CD4-positive, alpha-beta memory T cell (primary cell): Measurements from ENCODE around the gene PRDM4. TPM values are rescaled to one million over a fixed set of nuclear protein-coding genes. Genes with fewer than 3 reads are reported as not detected.

Experiments used
- CTCF ChIA-PET: fragments of 350-600 bp; sonication (Branson Sonifier 250); formaldehyde crosslinking; loops from one replicate; lab custom pipeline; 2021; ENCODE audit warnings: inconsistent platforms; ENCODE audit not compliant: partially characterized antibody; lab: Charles Lee
- POLR2A ChIA-PET: fragments of 350-600 bp; sonication (Branson Sonifier 250); formaldehyde crosslinking; loops from one replicate; lab custom pipeline; 2021; ENCODE audit not compliant: partially characterized antibody; lab: Charles Lee
- DNase-seq, 5 donors: peaks; one replicate each; pipeline versions ENCODE4 v3.0.0 to v3.0.0-alpha.2; 2020 to 2022; ENCODE audit warnings: mixed read lengths in 1 of 5
- H3K27ac ChIP-seq: one replicate; pipeline ENCODE4 v1.7.0; 2013; ENCODE audit warnings: low read depth, low read length
- H3K27me3 ChIP-seq: 2 replicates; pipeline ENCODE4 v1.7.0; 2013; ENCODE audit warnings: mild to moderate bottlenecking, low read length, moderate library complexity; ENCODE audit not compliant: insufficient read depth
- H3K36me3 ChIP-seq: 2 replicates; pipeline ENCODE4 v1.7.0; 2013; ENCODE audit warnings: mild to moderate bottlenecking, low read length, moderate library complexity; ENCODE audit not compliant: insufficient read depth
- H3K4me1 ChIP-seq: 2 replicates; pipeline ENCODE4 v1.7.0; 2013; ENCODE audit warnings: mild to moderate bottlenecking, low read length, moderate library complexity; ENCODE audit not compliant: insufficient read depth
- H3K4me3 ChIP-seq, 2 donors: one replicate each; pipeline ENCODE4 v1.7.0; 2013; ENCODE audit warnings: low read length in 2 of 2, mild to moderate bottlenecking in 1 of 2
- H3K9me3 ChIP-seq, 2 donors: one replicate each; pipeline ENCODE4 v1.7.0; 2013; ENCODE audit warnings: low read length in 2 of 2, control low read depth in 1 of 2; ENCODE audit not compliant: control insufficient read depth in 1 of 2
- H3K27ac Mint-ChIP-seq, 7 donors: one replicate each; pipeline ENCODE4 v1.8.0; 2020 to 2021; ENCODE audit warnings: mixed read lengths in 7 of 7, mild to moderate bottlenecking in 6 of 7, inconsistent platforms in 3 of 7, moderate library complexity in 3 of 7
- H3K27me3 Mint-ChIP-seq, 2 donors: one replicate each; pipeline ENCODE4 v1.8.0; 2020 to 2021; ENCODE audit warnings: mixed read lengths in 2 of 2
- H3K36me3 Mint-ChIP-seq, 2 donors: one replicate each; pipeline ENCODE4 v1.8.0; 2020 to 2021; ENCODE audit warnings: mixed read lengths in 2 of 2, inconsistent platforms in 1 of 2, mild to moderate bottlenecking in 1 of 2
- H3K4me1 Mint-ChIP-seq, 4 donors: one replicate each; pipeline ENCODE4 v1.8.0; 2020 to 2021; ENCODE audit warnings: mixed read lengths in 4 of 4, mild to moderate bottlenecking in 1 of 4
- H3K4me3 Mint-ChIP-seq, 8 donors: one replicate each; pipeline ENCODE4 v1.8.0; 2020 to 2021; ENCODE audit warnings: mixed read lengths in 8 of 8, mild to moderate bottlenecking in 7 of 8, moderate library complexity in 6 of 8, inconsistent platforms in 3 of 8
- H3K9me3 Mint-ChIP-seq, 8 donors: one replicate each; pipeline ENCODE4 v1.8.0; 2020 to 2021; ENCODE audit warnings: mixed read lengths in 8 of 8, mild to moderate bottlenecking in 5 of 8, inconsistent platforms in 3 of 8, moderate library complexity in 1 of 8
- intact Hi-C: fragments of 100-400 bp; cut with micrococcal nuclease; formaldehyde crosslinking; loops from one replicate; pipeline ENCODE4 v1.15.1; 2023
- polyA plus RNA-seq, 2 donors: library from polyadenylated mRNA; unstranded; fragments of 300-500 nt; fragmentation: Illumina TruSeq; gene quantifications; one replicate each; pipeline ENCODE4 v1.2.3, GENCODE V29; 2021
- total RNA-seq, 2 experiments: library from RNA; stranded (reverse); gene quantifications; one replicate each; pipeline ENCODE4 v1.2.3, GENCODE V29; 2021

Gene PRDM4
- total and polyA plus RNA-seq, 4 experiments from 2014 or later = 12.2 to 38.3 (median 28.0) TPM

DNA sequence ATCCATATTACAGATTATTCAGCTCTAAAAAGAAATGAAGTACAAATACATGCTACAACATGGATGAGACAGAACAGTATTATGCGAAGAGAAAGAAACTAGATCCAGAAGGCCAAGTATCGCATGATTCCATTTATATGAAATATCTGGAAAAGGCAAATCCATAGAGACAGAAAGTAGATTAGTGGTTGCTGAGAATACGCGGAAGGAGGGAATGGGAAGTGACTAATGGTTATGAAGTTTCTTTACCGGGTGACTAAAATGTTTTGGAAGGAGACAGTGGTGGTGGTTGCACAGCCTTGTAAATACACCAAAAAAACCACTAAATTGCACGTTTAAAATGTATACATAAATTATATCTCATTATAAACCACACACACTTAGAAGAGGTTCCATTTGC lies 12.5 kb downstream of the PRDM4 start:
- Histone ChIP-seq H3K9me3 (no peaks in the 10 kb centered on the region), H3K4me3 (no peak overlapping the region), H3K27ac (no peak overlapping the region), H3K4me1 (peaks cover 13% of the 10 kb centered on the region), H3K36me3 (peaks cover 60% of the 10 kb centered on the region), H3K27me3 (no peaks in the 10 kb centered on the region)
- peaks cover 28 to 50% of the 10 kb centered on the region in 2 donors for H3K36me3 Mint-ChIP-seq
- H3K4me3 Mint-ChIP-seq = no peak overlapping the region
- ChIA-PET POLR2A (no interaction called here), CTCF (no interaction called here)
- intact Hi-C loops = no loop called here
- H3K27me3 Mint-ChIP-seq = no peaks in the 10 kb centered on the region
- no peaks in the 10 kb centered on the region for H3K9me3 Mint-ChIP-seq
- peaks cover 4 to 12% (median 7%) of the 10 kb centered on the region in 4 donors for H3K4me1 Mint-ChIP-seq
- H3K27ac Mint-ChIP-seq = no peak overlapping the region
- DNase-seq = no peak

DNA sequence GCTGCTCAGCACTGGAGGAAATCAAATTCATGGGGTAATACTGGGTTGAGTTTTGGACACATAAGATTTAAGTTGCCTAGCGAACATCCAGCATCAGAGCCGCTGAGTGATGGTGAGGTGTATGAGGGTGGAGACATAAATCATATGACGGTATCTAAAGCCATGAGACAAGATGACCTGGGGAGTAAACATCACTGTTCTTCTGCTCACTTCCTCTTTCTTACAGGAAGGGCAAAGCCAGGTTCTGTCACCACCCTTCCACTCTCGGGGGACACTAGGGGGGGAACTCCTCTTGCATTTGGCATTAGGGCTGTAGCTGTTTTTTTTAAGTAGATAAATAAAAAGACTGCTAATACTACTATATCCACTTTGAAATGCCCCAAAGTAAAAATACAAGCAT lies 24.0 kb downstream of the PRDM4 start:
- H3K9me3 Mint-ChIP-seq = no peaks in the 10 kb centered on the region
- no peak for DNase-seq
- peaks cover 72 to 87% of the 10 kb centered on the region in 2 donors for H3K36me3 Mint-ChIP-seq
- no peaks in the 10 kb centered on the region for H3K27me3 ChIP-seq
- peaks cover 59% of the 10 kb centered on the region for H3K36me3 ChIP-seq
- no peaks in the 10 kb centered on the region for H3K9me3 ChIP-seq
- H3K4me1 ChIP-seq = no peaks in the 10 kb centered on the region
- no peak overlapping the region for H3K27ac ChIP-seq
- intact Hi-C loops = no loop called here
- H3K4me3 ChIP-seq = no peak overlapping the region
- no peak overlapping the region for H3K4me3 Mint-ChIP-seq
- ChIA-PET POLR2A (no interaction called here), CTCF (no interaction called here)
- H3K27ac Mint-ChIP-seq = peak overlapping the region in 3 of 7 donors; percentile 2 to 16 (median 2)
- peaks cover 0 to 9% (median 0%) of the 10 kb centered on the region in 4 donors for H3K4me1 Mint-ChIP-seq
- no peaks in the 10 kb centered on the region for H3K27me3 Mint-ChIP-seq

- H3K9me3 Mint-ChIP-seq = no peaks in the 10 kb centered on the region
- ChIA-PET POLR2A (no interaction called here), CTCF (no interaction called here)
- Histone ChIP-seq H3K36me3 (peaks cover 48% of the 10 kb centered on the region), H3K27ac (no peak overlapping the region), H3K4me3 (no peak overlapping the region), H3K27me3 (no peaks in the 10 kb centered on the region), H3K9me3 (no peaks in the 10 kb centered on the region), H3K4me1 (no peaks in the 10 kb centered on the region)
- peaks cover 0 to 6% (median 0%) of the 10 kb centered on the region in 4 donors for H3K4me1 Mint-ChIP-seq
- no peak overlapping the region for H3K4me3 Mint-ChIP-seq
- H3K27me3 Mint-ChIP-seq = no peaks in the 10 kb centered on the region
- no peak overlapping the region for H3K27ac Mint-ChIP-seq
- DNase-seq = no peak
- peaks cover 64 to 78% of the 10 kb centered on the region in 2 donors for H3K36me3 Mint-ChIP-seq
- intact Hi-C loops = no loop called here
These were observed 25.2 kb downstream of the PRDM4 start for GRCh38 chr12:107735763-107736162.

GRCh38 chr12:107734139-107734538 lies 26.8 kb downstream of the PRDM4 start:
- Histone ChIP-seq H3K27me3 (no peaks in the 10 kb centered on the region), H3K27ac (no peak overlapping the region), H3K4me1 (no peaks in the 10 kb centered on the region), H3K9me3 (no peaks in the 10 kb centered on the region), H3K4me3 (no peak overlapping the region), H3K36me3 (peaks cover 37% of the 10 kb centered on the region)
- Mint-ChIP-seq H3K27me3 (no peaks in the 10 kb centered on the region), H3K27ac (peak overlapping the region in 4 of 7 donors; percentile 32 to 70 (median 48)), H3K36me3 (peaks cover 53 to 66% of the 10 kb centered on the region in 2 donors), H3K4me3 (no peak overlapping the region), H3K4me1 (peaks cover 0 to 5% (median 0%) of the 10 kb centered on the region in 4 donors), H3K9me3 (no peaks in the 10 kb centered on the region)
- POLR2A ChIA-PET = no interaction called here
- intact Hi-C loops = no loop called here
- no peak for DNase-seq
- CTCF ChIA-PET = no interaction called here

DNA sequence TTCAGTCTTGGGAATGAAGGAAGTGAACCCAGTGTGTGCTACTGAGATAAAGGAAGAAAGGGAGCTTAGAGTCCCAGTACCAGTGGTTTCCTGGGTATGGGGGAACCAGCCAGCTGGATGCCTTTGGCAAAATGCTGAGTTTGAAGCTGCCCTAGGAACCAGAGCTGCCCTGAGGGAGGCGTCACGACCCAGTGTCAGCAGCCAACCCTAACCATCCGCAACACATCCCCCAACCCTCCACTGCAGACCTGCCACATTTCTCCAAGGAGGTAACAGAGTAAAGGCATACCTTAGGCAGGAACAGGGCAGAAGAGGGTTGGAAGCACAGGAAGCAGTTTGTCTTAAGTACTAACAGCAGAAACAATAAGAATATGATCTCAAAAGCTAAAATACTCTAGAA lies 28.6 kb downstream of the PRDM4 start:
- ChIA-PET CTCF (no interaction called here), POLR2A (no interaction called here)
- H3K36me3 ChIP-seq = peaks cover 19% of the 10 kb centered on the region
- Mint-ChIP-seq H3K9me3 (peaks cover 0 to 2% (median 0%) of the 10 kb centered on the region in 8 donors), H3K27ac (peak overlapping the region in 2 of 7 donors; percentile 54 to 57), H3K27me3 (no peaks in the 10 kb centered on the region), H3K4me1 (peaks cover 0 to 5% (median 0%) of the 10 kb centered on the region in 4 donors), H3K4me3 (no peak overlapping the region), H3K36me3 (peaks cover 35 to 48% of the 10 kb centered on the region in 2 donors)
- no peaks in the 10 kb centered on the region for H3K9me3 ChIP-seq
- no peak overlapping the region for H3K27ac ChIP-seq
- no peaks in the 10 kb centered on the region for H3K27me3 ChIP-seq
- no peaks in the 10 kb centered on the region for H3K4me1 ChIP-seq
- DNase-seq = no peak
- intact Hi-C loops = no loop called here
- no peak overlapping the region for H3K4me3 ChIP-seq

DNA sequence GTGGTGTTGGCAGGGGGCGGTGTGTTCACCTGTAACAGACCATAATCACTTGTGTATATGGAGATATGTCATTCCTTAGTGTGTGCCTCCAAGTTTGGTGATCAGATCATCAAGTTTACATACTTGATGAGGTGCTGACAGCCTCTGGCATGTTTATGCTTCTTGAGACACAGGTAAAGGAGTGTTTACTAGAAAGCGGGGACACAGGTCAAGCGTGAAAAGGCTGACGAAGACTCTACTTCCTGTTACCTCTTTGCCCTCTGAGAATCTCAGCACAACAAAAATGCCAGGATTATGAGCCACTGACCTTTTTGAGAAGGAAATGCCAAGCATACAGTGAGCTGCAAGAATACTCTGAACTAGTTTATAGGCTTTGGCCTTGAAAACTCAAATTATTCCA lies 29.6 kb downstream of the PRDM4 start:
- Histone ChIP-seq H3K36me3 (peaks cover 12% of the 10 kb centered on the region), H3K4me3 (no peak overlapping the region), H3K27ac (no peak overlapping the region), H3K9me3 (no peaks in the 10 kb centered on the region), H3K27me3 (no peaks in the 10 kb centered on the region), H3K4me1 (no peaks in the 10 kb centered on the region)
- H3K27ac Mint-ChIP-seq = no peak overlapping the region
- H3K27me3 Mint-ChIP-seq = no peaks in the 10 kb centered on the region
- ChIA-PET CTCF (no interaction called here), POLR2A (no interaction called here)
- intact Hi-C loops = no loop called here
- H3K4me1 Mint-ChIP-seq = peaks cover 0 to 5% (median 0%) of the 10 kb centered on the region in 4 donors
- no peak for DNase-seq
- no peak overlapping the region for H3K4me3 Mint-ChIP-seq
- H3K36me3 Mint-ChIP-seq = peaks cover 25 to 38% of the 10 kb centered on the region in 2 donors
- H3K9me3 Mint-ChIP-seq = peaks cover 0 to 6% (median 1%) of the 10 kb centered on the region in 8 donors

DNA sequence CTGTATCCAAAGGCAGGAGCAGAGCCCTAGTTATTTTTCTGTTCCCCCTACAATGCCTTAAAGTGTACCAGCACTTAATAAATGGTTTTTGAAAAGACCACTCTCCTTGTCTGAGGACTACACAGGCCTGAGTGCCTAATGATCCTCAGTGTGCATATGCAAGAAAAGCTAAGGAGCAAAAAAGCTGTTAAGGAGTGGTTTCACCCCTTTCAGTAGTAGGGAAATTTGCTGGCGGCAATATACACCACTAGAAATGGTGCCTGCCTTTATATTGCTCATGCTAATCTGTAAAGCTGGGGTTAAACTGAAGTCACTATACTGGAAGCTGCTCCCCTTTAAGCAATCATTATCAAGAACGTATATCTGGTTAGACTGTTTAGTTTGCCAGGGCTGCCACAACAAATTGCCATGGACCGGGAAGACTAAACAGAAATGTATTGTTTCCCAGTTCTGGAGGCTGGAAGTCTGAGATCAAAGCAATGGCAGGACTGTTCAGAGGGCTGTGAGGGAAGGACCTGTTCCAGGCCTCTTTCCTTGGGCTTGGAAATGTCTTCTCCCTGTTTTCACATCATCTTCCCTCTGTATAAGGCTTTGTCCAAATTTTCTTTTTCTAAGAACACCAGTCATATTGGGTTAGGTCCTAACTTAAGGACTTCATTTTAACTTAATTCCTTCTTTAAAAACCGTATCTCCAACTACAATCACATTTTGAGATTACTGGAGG lies 30.2 kb downstream of the PRDM4 start:
- no peaks in the 10 kb centered on the region for H3K9me3 ChIP-seq
- H3K36me3 ChIP-seq = peaks cover 6% of the 10 kb centered on the region
- no peak overlapping the region for H3K27ac ChIP-seq
- no peak overlapping the region for H3K4me3 ChIP-seq
- ChIA-PET CTCF (no interaction called here), POLR2A (no interaction called here)
- no peak overlapping the region for H3K4me3 Mint-ChIP-seq
- no peaks in the 10 kb centered on the region for H3K4me1 ChIP-seq
- H3K27me3 ChIP-seq = no peaks in the 10 kb centered on the region
- H3K27me3 Mint-ChIP-seq = no peaks in the 10 kb centered on the region
- DNase-seq = no peak
- H3K4me1 Mint-ChIP-seq = no peaks in the 10 kb centered on the region
- H3K27ac Mint-ChIP-seq = no peak overlapping the region
- peaks cover 0 to 7% (median 1%) of the 10 kb centered on the region in 8 donors for H3K9me3 Mint-ChIP-seq
- H3K36me3 Mint-ChIP-seq = peaks cover 20 to 32% of the 10 kb centered on the region in 2 donors
- intact Hi-C loops = no loop called here
